ENCODE results near the gene ASPSCR1.

ASPSCR1 gene

GRCh38 chr17:81934850-81935708, 42.4 kb upstream of the ASPSCR1 start:
- TF ChIP-seq POLR2A (IDR thresholded peaks at IDR 0.05; ENCODE audit: low read length) (no peak), GATA1 (IDR thresholded peaks at IDR 0.05; ENCODE audit: low read depth, low read length) (no peak)

GRCh38 chr17:81935709-81936084, 41.7 kb upstream of the ASPSCR1 start:
- TF ChIP-seq POLR2A (IDR thresholded peaks at IDR 0.05; ENCODE audit: low read length) (no peak), GATA1 (IDR thresholded peaks at IDR 0.05; ENCODE audit: low read depth, low read length) (no peak)

More at GRCh38 chr17:81934850-81935708, 42.4 kb upstream of the ASPSCR1 start:
- DNase-seq = no peak

DNA sequence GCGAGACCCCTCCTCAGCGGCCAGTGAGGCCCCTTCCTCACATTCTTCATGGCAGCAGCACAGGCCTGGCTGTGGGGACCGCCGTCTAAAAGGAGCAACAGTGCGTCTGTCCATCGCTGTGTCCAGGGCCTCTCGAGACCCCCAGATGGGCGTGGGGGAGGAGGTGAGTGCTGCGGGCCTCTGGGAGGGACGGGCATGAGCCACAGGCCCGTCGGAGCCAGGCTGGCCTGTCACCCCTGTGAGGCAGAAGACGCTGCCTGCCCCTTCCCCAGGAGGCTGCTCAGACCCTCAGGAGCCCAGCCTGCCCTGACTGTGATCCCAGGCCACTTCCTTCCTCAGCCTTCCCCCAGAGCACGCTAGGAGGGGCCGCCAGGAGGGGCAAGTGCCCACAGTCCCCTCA, 38.2 kb upstream of the ASPSCR1 start:
- TF ChIP-seq GATA1 (IDR thresholded peaks at IDR 0.05; ENCODE audit: low read depth, low read length) (no peak), POLR2A (IDR thresholded peaks at IDR 0.05; ENCODE audit: low read length) (no peak)

More at GRCh38 chr17:81935709-81936084, 41.7 kb upstream of the ASPSCR1 start:
- no peak for DNase-seq

DNA sequence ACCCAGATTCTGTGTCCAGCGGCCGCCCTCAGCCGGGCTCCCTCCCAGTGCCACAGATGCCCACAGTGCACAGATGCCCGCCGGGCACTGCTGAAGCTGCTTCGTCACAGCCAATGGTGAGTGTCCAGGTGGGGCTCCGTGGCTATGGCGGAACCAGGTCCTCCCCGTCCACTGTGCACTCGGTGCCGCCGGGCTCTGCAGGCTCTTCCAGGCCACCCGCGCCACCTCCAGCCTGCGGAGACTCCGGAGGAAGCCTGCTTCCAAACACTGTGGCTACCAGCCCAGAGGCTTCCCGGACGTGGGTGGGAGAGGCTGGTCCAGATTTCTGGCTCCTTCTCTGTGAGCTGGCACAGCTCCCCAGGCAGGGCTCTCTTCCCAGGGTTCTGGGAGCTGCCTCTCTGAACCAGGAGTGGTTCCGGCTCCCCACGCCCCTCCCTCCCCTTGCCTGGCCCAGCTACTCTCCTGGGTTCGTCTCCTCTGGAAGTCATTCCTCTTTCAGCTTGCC, 37.5 kb upstream of the ASPSCR1 start:
- no peak for TF ChIP-seq GATA1 (IDR thresholded peaks at IDR 0.05; ENCODE audit: low read depth, low read length)
- no peak for TF ChIP-seq POLR2A (IDR thresholded peaks at IDR 0.05; ENCODE audit: low read length)

More for the DNA sequence above, 38.2 kb upstream of the ASPSCR1 start:
- no peak for DNase-seq

GRCh38 chr17:81940538-81941483, 36.6 kb upstream of the ASPSCR1 start:
- DNase-seq = no peak
- TF ChIP-seq POLR2A (IDR thresholded peaks at IDR 0.05; ENCODE audit: low read length) = no peak
- TF ChIP-seq GATA1 (IDR thresholded peaks at IDR 0.05; ENCODE audit: low read depth, low read length) = no peak

More for the DNA sequence above, 37.5 kb upstream of the ASPSCR1 start:
- no peak for DNase-seq

GRCh38 chr17:81941484-81942166, 35.8 kb upstream of the ASPSCR1 start:
- DNase-seq = no peak
- TF ChIP-seq POLR2A (IDR thresholded peaks at IDR 0.05; ENCODE audit: low read length) = no peak
- TF ChIP-seq GATA1 (IDR thresholded peaks at IDR 0.05; ENCODE audit: low read depth, low read length) = no peak

- TF ChIP-seq POLR2A (IDR thresholded peaks at IDR 0.05; ENCODE audit: low read length) (no peak), GATA1 (IDR thresholded peaks at IDR 0.05; ENCODE audit: low read depth, low read length) (no peak)
Measured at GRCh38 chr17:81942167-81942553, 35.3 kb upstream of the ASPSCR1 start.

GRCh38 chr17:81944858-81945257, 32.6 kb upstream of the ASPSCR1 start:
- TF ChIP-seq POLR2A (IDR thresholded peaks at IDR 0.05; ENCODE audit: low read length) (no peak), GATA1 (IDR thresholded peaks at IDR 0.05; ENCODE audit: low read depth, low read length) (no peak)
- DNase-seq = no peak

More at GRCh38 chr17:81942167-81942553, 35.3 kb upstream of the ASPSCR1 start:
- no peak for DNase-seq

DNA sequence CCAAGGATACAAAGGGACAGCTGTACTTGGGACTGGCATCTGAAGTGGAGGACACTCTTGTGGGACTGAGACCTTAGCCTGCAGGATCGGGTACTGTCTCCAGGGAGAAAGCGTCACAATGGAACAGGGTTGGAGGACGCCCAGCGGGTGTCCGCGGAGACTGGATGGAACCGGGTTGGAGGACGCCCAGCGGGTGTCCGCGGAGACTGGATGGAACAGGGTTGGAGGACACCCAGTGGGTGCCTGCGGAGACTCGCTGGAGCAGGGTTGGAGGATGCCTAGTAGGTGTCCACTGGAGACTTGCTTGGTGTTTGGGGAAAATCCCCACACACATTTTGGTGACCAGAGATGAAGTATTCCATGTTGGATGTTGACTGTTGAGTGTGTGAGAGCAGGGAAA, 30.2 kb upstream of the ASPSCR1 start, which contains the start of gene MYADML2:
TSS of gene MYADML2 (minus strand) at position 45 of the 400 bp plus-strand sequence. CDS start 5,492 bp downstream, outside the sequence.
- DNase-seq = no peak
- TF ChIP-seq GATA1 (IDR thresholded peaks at IDR 0.05; ENCODE audit: low read depth, low read length) = no peak
- no peak for TF ChIP-seq POLR2A (IDR thresholded peaks at IDR 0.05; ENCODE audit: low read length)

GRCh38 chr17:81948635-81949378, 28.6 kb upstream of the ASPSCR1 start:
- no peak for DNase-seq
- no peak for TF ChIP-seq GATA1 (IDR thresholded peaks at IDR 0.05; ENCODE audit: low read depth, low read length)

DNA sequence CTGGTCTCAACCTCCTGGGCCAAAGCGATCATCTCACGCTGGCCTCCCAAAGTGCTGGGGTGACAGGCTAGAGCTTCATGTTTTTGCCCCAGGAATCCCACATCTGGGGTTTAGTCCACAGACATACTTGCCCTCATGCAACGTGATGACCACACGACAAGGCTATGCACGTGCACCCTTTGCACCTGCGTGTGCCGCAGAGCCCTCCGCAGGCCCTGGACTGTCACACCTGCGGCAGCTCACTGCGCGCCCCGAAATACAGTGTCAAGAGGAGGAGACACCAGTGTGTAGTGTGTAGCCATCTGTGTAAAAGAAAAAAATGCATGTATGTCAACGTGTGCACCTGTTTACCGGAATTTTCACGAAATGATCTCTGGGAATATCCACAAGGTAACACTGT, 26.9 kb upstream of the ASPSCR1 start:
- no peak for DNase-seq
- TF ChIP-seq POLR2A (IDR thresholded peaks at IDR 0.05; ENCODE audit: low read length) = no peak
- TF ChIP-seq GATA1 (IDR thresholded peaks at IDR 0.05; ENCODE audit: low read depth, low read length) = no peak

DNA sequence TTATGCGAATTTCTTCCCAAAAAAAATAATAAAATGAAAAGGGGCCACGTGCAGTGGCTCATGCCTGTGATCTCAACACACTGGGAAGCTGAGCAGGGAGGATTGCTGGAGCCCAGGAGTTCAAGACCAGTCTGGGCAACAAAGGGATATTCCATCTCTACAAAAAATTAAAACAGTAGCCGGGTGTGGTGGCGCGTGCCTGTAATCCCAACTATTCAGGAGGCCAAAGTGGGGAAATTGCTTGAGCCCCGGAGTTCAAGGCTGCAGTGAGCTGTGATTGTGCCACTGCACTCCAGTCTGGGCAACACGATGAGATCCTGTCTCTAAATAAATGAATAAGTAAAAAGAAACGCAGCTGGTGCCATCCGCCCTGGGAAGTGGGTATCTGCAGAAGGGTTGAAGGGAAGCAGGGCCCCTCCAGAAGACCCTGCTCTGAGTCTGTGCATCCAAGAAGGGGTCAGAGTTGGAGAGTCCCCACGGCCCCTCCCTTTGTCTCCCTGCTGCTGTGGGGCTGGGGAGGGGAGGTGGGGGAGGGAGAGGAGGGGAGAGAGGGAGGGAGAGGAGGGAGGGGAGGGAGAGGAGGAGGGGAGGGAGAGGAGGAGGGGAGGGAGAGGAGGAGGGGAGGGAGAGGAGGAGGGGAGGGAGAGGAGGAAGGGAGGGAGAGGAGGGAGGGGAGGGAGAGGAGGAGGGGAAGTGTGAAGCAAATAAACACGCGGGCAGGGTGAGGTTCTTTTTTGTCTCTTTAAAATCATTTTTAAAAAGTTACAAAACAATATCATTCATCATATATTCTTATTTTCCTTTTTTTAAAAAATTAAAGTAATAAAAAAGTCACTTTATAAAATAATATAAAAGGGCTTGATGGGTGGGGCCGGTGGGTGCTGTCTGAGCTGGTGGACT, 25.4 kb upstream of the ASPSCR1 start:
- TF ChIP-seq GATA1 (IDR thresholded peaks at IDR 0.05; ENCODE audit: low read depth, low read length) (no peak), POLR2A (IDR thresholded peaks at IDR 0.05; ENCODE audit: low read length) (no peak)
- no peak for DNase-seq

All from erythroblast (primary cell).